NCI-H2081 (cell line): ENCODE data around the gene SEC16A.
"Not testable (repeated sequence)": the region's sequence is repeated elsewhere in the genome, so short reads cannot be mapped to it uniquely, and the experiment has no call there.

Experiments
- DNase-seq, 2 experiments: peaks; one replicate each; lab custom pipeline; 2025; lab: John Stamatoyannopoulos, UW

SEC16A gene

GRCh38 chr9:136439481-136440408 is 43.1 kb downstream of the SEC16A start, which contains the start of gene INPP5E:
INPP5E (minus strand) TSS chr9:136439845; CDS start chr9:136439419, 426 bp downstream.
- peak; percentile 66 to 68 for DNase-seq

GRCh38 chr9:136438548-136439480 is 44.0 kb downstream of the SEC16A start:
- peak; percentile 6 to 21 for DNase-seq

- no peak for DNase-seq
Observed at GRCh38 chr9:136437839-136438547, 44.8 kb downstream of the SEC16A start.

GRCh38 chr9:136437430-136437829 is 45.4 kb downstream of the SEC16A start:
- no peak for DNase-seq

GRCh38 chr9:136436055-136436634 is 46.7 kb downstream of the SEC16A start:
- DNase-seq: no peak

GRCh38 chr9:136434580-136435169 is 48.2 kb downstream of the SEC16A start:
- no peak for DNase-seq

- no peak for DNase-seq
Observed at GRCh38 chr9:136433849-136434579, 48.8 kb downstream of the SEC16A start.

- DNase-seq: no peak
Observed at GRCh38 chr9:136433043-136433715, 49.7 kb downstream of the SEC16A start.

- no peak for DNase-seq
Observed at GRCh38 chr9:136432591-136432990, 50.2 kb downstream of the SEC16A start.

- DNase-seq: no peak
Observed at GRCh38 chr9:136431782-136432350, 51.0 kb downstream of the SEC16A start.

- DNase-seq: no peak
Observed at GRCh38 chr9:136430588-136431234, 52.1 kb downstream of the SEC16A start.

- no peak for DNase-seq
Observed at GRCh38 chr9:136429683-136430491, 53.0 kb downstream of the SEC16A start.

- DNase-seq: no peak
Observed at GRCh38 chr9:136429075-136429628, 53.7 kb downstream of the SEC16A start.

GRCh38 chr9:136426787-136427186 is 56.1 kb downstream of the SEC16A start:
- no peak for DNase-seq

- not testable (repeated sequence) for DNase-seq
Observed at GRCh38 chr9:136425367-136425766, 57.5 kb downstream of the SEC16A start.

- no peak for DNase-seq
Observed at GRCh38 chr9:136424750-136425362, 58.0 kb downstream of the SEC16A start.

- no peak for DNase-seq
Observed at GRCh38 chr9:136423432-136424146, 59.3 kb downstream of the SEC16A start.
